ENCODE measurements around the gene KATNAL1. TPM values are rescaled to one million over a fixed set of nuclear protein-coding genes. Genes with fewer than 3 reads are reported as not detected.

The KATNAL1 gene
- total RNA-seq, 1 donor from 2014 or later: 29.1 TPM

GRCh38 chr13:30341815-30342570 is 34.6 kb upstream of the KATNAL1 start:
- Mint-ChIP-seq H3K27me3 (ENCODE audit: low read depth) (no peaks in the 10 kb centered on the region), H3K4me1 (peaks cover 5% of the 10 kb centered on the region), H3K4me3 (no peak overlapping the region), H3K36me3 (ENCODE audit: low read depth) (no peaks in the 10 kb centered on the region), H3K9me3 (no peaks in the 10 kb centered on the region), H3K27ac (ENCODE audit: unreplicated experiment) (no peak overlapping the region)
- TF ChIP-seq CTCF (conservative IDR thresholded peaks at IDR 0.05): no peak
- DNase-seq (ENCODE audit: low read depth, low spot score): no peak

- TF ChIP-seq CTCF (conservative IDR thresholded peaks at IDR 0.05): no peak
- DNase-seq (ENCODE audit: low read depth, low spot score): no peak
- H3K27me3 Mint-ChIP-seq (ENCODE audit: low read depth): no peaks in the 10 kb centered on the region
- no peaks in the 10 kb centered on the region for H3K9me3 Mint-ChIP-seq
- H3K4me3 Mint-ChIP-seq: no peak overlapping the region
- H3K27ac Mint-ChIP-seq (ENCODE audit: unreplicated experiment): no peak overlapping the region
- peaks cover 5% of the 10 kb centered on the region for H3K4me1 Mint-ChIP-seq
- no peaks in the 10 kb centered on the region for H3K36me3 Mint-ChIP-seq (ENCODE audit: low read depth)
Measured at GRCh38 chr13:30340331-30341250, 33.2 kb upstream of the KATNAL1 start.

- Mint-ChIP-seq H3K9me3 (no peaks in the 10 kb centered on the region), H3K4me1 (peaks cover 5% of the 10 kb centered on the region), H3K27me3 (ENCODE audit: low read depth) (no peaks in the 10 kb centered on the region), H3K36me3 (ENCODE audit: low read depth) (no peaks in the 10 kb centered on the region), H3K27ac (ENCODE audit: unreplicated experiment) (no peak overlapping the region), H3K4me3 (no peak overlapping the region)
- TF ChIP-seq CTCF (conservative IDR thresholded peaks at IDR 0.05): no peak
- DNase-seq (ENCODE audit: low read depth, low spot score): no peak
Measured at GRCh38 chr13:30339738-30340330, 32.5 kb upstream of the KATNAL1 start.

- H3K36me3 Mint-ChIP-seq (ENCODE audit: low read depth): no peaks in the 10 kb centered on the region
- TF ChIP-seq CTCF (conservative IDR thresholded peaks at IDR 0.05): no peak
- no peak overlapping the region for H3K4me3 Mint-ChIP-seq
- no peaks in the 10 kb centered on the region for H3K27me3 Mint-ChIP-seq (ENCODE audit: low read depth)
- no peak overlapping the region for H3K27ac Mint-ChIP-seq (ENCODE audit: unreplicated experiment)
- no peaks in the 10 kb centered on the region for H3K9me3 Mint-ChIP-seq
- no peak for DNase-seq (ENCODE audit: low read depth, low spot score)
- peaks cover 5% of the 10 kb centered on the region for H3K4me1 Mint-ChIP-seq
Measured at GRCh38 chr13:30338952-30339351, 31.6 kb upstream of the KATNAL1 start.

GRCh38 chr13:30338331-30338851 is 31.0 kb upstream of the KATNAL1 start:
- Mint-ChIP-seq H3K9me3 (no peaks in the 10 kb centered on the region), H3K27me3 (ENCODE audit: low read depth) (no peaks in the 10 kb centered on the region), H3K36me3 (ENCODE audit: low read depth) (no peaks in the 10 kb centered on the region), H3K4me3 (no peak overlapping the region), H3K4me1 (peaks cover 5% of the 10 kb centered on the region), H3K27ac (ENCODE audit: unreplicated experiment) (no peak overlapping the region)
- TF ChIP-seq CTCF (conservative IDR thresholded peaks at IDR 0.05): no peak
- no peak for DNase-seq (ENCODE audit: low read depth, low spot score)
